Urinary bladder (tissue), 4 donors: ENCODE data around the gene SENP5. TPM values are rescaled to one million over a fixed set of nuclear protein-coding genes. Genes with fewer than 3 reads are reported as not detected.
A peak's percentile ranks its signal among the peaks of the same experiment; 100 is the strongest.

Source experiments
- DNase-seq: peaks from one replicate; pipeline ENCODE4 v3.0.0-alpha.2; 2015; ENCODE audit errors: extremely low spot score
- H3K27ac ChIP-seq: one replicate; pipeline ENCODE4 v1.5.1; 2013; ENCODE audit warnings: low read depth, mild to moderate bottlenecking, moderate library complexity
- H3K36me3 ChIP-seq: one replicate; pipeline ENCODE4 v1.6.1; 2013; ENCODE audit warnings: mild to moderate bottlenecking, moderate library complexity; ENCODE audit not compliant: insufficient read depth
- H3K4me1 ChIP-seq: one replicate; pipeline ENCODE4 v1.6.1; 2013; ENCODE audit warnings: mild to moderate bottlenecking, moderate library complexity; ENCODE audit not compliant: insufficient read depth
- H3K4me3 ChIP-seq: one replicate; pipeline ENCODE4 v1.5.1; 2013; ENCODE audit warnings: low read depth, low read length
- WGBS: extraction: QIAGEN DNeasy Blood & Tissue Kit; methylation state at CpG from one replicate; pipeline ENCODE4 v1.1.7; 2013; 5-methylcytosine and 5-hydroxymethylcytosine counted together
- polyA plus RNA-seq: library from polyadenylated mRNA; stranded (reverse); fragments of 200-250 nt; gene quantifications from one replicate; pipeline ENCODE4 v1.2.3, GENCODE V29; 2013
- total RNA-seq: library from RNA; depleted of rRNA; stranded (reverse); fragments of >200 nt; gene quantifications from one replicate; pipeline ENCODE4 v1.2.3, GENCODE V29; 2014
- donor health status: healthy with polysubstance abuse.
- donor health status: healthy.

The SENP5 gene
- total and polyA plus RNA-seq, 2 donors, result 11.9 to 62.4 TPM

DNA sequence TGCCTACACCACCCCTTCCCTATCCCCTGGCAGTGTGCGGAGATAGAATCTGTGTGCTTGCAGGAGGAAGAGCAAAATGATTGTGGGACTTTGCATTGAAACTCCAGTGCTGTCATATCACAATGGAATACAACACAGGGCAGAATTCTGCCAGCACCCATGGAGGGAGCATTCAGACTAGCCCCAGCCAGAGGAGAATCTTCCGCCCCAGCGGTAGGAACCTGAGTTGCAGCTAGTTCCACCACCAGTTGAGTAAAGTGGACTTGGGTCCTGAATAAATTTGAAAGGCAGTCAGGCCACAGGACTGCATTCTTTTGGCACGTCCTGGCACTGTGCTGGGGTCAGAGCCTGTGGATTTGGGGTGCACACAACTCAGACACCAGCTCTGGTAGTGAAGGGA lies 47.1 kb downstream of the SENP5 start:
- no peak for DNase-seq
- Histone ChIP-seq H3K27ac (no peak overlapping the region), H3K4me1 (no peaks in the 10 kb centered on the region), H3K4me3 (no peak overlapping the region), H3K36me3 (peaks cover 6% of the 10 kb centered on the region)
- 95% methylated on average over 4 of the region's 4 CpGs for WGBS

DNA sequence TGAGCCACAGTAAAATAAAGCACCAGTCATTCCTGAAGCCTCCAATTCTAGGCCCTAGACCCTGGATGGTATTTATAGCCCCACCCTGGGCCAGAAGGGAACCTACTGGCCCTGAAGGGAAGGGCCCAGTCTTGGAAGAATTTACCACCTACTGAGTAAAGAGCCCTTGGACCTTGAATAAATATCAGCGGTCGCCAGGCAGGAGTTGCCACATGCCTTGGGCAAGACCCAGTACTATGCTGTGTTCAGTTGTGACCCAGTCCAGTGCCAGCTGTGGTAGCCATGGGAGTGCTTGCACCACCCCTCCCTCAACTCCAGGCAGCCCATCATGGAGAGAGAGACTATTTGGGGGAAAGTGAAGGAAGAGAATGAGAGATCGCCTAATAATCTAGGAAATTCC lies 47.7 kb downstream of the SENP5 start:
- H3K27ac ChIP-seq, result no peak overlapping the region
- no peak for DNase-seq
- WGBS, result 98% methylated on average over 3 of the region's 3 CpGs
- no peak overlapping the region for H3K4me3 ChIP-seq
- no peaks in the 10 kb centered on the region for H3K4me1 ChIP-seq
- peaks cover 6% of the 10 kb centered on the region for H3K36me3 ChIP-seq

DNA sequence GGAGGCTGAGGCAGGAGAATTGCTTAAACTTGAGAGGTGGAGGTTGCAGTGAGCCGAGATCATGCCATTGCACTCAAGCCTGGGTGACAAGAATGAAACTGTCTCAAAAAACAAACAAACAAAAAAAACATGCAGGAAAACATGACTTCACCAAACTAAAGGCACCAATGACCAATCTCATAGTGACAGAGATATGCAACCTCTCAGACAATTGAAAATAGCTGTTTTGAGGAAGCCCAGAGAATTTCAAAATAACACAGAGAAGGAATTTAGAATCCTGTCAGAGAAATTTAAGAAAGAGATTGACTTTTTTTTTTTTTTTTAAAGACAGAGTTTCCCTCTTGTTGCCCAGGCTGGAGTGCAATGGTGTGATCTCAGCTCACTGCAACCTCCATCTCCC lies 48.5 kb downstream of the SENP5 start:
- Histone ChIP-seq H3K36me3 (peaks cover 6% of the 10 kb centered on the region), H3K4me3 (no peak overlapping the region), H3K27ac (no peak overlapping the region), H3K4me1 (no peaks in the 10 kb centered on the region)
- WGBS, result 100% methylated on average over 1 of the region's 1 CpG
- no peak for DNase-seq

DNA sequence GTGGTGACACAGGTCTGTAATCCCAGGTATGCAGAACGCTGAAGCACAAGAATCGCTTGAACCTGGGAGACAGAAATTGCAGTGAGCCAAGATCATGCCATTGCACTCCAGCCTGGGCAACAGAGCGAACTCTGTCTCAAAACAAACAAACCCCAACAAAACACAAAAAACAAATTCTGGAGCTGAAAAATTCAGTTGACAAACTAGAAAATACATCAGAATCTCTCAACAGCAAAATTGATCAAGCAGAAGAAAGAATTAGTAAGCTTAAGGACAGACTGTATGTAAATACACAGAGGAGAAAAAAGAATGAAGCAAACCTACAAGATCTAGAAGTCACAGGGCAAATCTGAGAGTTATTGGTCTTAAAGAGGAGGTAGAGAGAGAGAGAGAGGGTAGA lies 49.3 kb downstream of the SENP5 start:
- Histone ChIP-seq H3K36me3 (peaks cover 6% of the 10 kb centered on the region), H3K4me3 (no peak overlapping the region), H3K27ac (no peak overlapping the region), H3K4me1 (no peaks in the 10 kb centered on the region)
- WGBS, result 99% methylated on average over 3 of the region's 3 CpGs
- no peak for DNase-seq

DNA sequence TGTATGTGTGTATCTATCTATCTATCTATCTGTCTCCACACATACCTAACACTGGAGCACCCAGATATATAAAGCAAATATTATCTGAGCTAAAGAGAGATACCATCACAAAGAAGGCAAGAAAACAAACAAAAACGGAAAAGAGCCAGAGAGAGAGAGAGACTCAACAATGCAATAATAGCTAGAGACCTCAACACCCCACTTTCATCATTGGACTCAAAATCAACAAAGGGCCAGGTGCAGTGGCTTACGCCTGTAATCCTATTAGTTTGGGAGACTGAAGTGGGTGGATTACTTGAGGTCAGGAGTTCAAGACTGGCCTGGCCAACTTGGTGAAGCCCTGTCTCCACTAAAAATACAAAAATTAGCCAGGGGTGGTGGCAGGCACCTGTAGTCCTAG lies 51.2 kb downstream of the SENP5 start:
- no peak for DNase-seq
- H3K4me1 ChIP-seq, result no peaks in the 10 kb centered on the region
- WGBS, result 85% methylated on average over 2 of the region's 2 CpGs
- H3K36me3 ChIP-seq, result peaks cover 6% of the 10 kb centered on the region
- no peak overlapping the region for H3K27ac ChIP-seq
- no peak overlapping the region for H3K4me3 ChIP-seq

DNA sequence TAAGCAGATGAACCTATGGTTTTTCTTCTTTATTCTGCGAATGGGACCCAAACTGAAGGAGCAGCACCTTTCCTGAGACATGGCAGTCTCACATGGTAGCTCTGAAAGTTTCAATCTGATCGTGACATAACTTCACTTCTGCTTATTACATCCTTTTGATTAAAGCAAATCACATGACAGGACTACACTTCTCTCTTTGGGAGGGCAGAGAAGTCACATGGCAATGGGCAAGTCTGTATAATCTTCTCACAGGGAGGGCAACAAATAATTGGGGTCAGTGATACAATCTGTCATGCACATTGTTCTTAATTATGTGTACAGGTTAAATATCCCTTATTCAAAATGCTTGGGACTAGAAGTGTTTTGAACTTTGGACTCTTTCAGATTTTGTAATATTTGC lies 53.0 kb downstream of the SENP5 start:
- H3K4me1 ChIP-seq, result no peaks in the 10 kb centered on the region
- no peak for DNase-seq
- H3K4me3 ChIP-seq, result no peak overlapping the region
- H3K36me3 ChIP-seq, result peaks cover 2% of the 10 kb centered on the region
- 64% methylated on average over 2 of the region's 2 CpGs for WGBS
- H3K27ac ChIP-seq, result no peak overlapping the region

DNA sequence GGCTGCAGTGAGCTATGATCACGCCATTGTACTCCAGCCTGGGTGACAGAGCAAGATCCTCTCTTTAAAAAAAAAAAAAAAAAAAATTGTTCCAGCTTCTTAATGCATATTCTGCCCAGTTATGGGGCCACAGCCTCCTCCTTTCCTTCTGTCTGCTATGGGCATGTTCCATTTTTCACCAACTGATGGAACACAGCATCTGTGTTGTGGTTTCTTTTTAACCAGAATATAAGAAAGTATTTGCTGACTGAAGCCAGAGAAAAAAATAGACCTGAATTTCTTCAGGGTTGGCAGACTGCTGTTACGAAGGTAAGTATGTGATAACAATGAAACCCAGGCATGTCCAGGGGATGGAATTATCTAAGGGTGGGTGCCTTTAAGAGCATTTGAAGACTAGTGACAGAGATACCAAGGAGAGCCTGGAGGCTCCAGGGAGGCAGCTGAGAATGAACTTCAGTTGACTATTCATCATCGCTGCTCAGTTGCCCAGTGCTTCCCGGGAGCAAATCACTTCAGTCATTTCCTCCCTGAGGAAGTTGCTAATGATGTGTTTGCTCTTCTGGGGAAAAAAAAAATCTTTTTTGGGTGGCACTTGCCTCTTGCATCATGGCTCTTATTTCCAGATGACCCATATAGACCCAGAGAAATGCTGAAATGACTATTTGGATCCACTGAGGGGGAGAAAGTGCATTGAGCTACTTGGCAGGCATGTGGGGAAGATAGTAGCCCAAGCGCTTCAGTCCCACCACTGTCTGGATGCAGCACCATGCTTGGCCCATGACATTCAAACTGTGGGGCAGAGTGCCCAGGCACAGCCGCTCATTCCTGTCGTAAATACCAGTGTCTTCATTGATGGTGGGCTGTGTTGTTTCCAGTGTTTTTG lies 60.1 kb downstream of the SENP5 start:
- no peak for DNase-seq
- no peaks in the 10 kb centered on the region for H3K36me3 ChIP-seq
- 94% methylated on average over 7 of the region's 7 CpGs for WGBS
- H3K27ac ChIP-seq, result no peak overlapping the region
- H3K4me1 ChIP-seq, result no peaks in the 10 kb centered on the region
- no peak overlapping the region for H3K4me3 ChIP-seq

DNA sequence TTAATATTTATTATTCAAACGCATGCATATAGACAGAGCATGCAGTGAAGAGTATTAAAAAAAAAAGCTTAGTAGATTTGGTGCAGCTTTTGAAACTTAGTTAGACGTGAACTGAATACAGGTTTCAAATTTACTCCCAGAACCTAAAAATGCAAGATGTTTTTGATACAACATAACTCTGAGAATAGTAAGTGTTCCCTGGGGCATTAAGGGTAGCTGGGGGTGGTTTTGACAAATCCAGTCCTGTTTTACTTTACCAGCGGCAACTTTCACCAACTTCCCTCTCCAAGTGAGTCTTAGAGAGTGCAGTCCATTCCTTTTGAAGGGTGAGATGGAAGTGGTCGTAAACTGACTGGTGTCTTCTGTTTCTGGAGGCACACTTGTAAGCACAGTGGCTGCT lies 63.4 kb downstream of the SENP5 start:
- Histone ChIP-seq H3K27ac (no peak overlapping the region), H3K4me3 (no peak overlapping the region), H3K36me3 (no peaks in the 10 kb centered on the region), H3K4me1 (no peaks in the 10 kb centered on the region)
- 89% methylated on average over 4 of the region's 4 CpGs for WGBS
- DNase-seq, result no peak

DNA sequence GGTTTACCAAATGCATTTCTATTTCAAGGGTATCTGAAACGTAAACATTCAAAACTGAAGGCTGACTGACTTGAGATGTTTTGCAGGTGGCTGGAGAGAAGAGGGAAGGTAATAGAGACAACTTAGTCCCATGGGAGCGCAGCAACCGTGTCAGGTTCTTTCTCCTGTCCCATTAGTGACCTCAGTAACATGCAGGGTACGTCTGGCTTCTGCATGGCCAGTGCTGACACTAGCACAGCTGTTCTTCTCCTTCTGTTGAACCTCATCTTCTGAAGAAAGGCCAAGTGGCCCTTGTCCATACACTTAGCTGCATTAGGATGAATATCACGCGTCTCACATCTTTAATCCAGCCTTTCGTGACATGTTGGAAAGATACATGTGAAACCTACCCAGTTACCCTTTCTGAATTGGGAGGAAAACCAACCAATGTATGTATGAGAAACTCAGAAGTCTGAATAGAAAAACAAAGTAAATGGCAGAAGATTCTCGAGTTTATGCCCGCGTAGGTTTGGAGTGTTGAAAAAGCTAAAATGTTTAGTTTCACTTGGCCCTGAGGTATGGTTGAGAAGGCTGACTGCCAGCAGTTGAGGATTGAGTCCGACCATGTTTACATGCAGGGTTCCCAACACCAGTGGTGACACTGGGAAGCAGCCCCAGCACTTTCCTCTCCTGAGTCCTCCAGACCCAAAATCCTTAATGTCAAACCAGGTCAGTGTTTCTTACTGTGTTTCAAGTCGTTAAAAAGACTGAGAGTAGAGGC lies 64.3 kb downstream of the SENP5 start:
- no peak overlapping the region for H3K27ac ChIP-seq
- no peaks in the 10 kb centered on the region for H3K36me3 ChIP-seq

DNA sequence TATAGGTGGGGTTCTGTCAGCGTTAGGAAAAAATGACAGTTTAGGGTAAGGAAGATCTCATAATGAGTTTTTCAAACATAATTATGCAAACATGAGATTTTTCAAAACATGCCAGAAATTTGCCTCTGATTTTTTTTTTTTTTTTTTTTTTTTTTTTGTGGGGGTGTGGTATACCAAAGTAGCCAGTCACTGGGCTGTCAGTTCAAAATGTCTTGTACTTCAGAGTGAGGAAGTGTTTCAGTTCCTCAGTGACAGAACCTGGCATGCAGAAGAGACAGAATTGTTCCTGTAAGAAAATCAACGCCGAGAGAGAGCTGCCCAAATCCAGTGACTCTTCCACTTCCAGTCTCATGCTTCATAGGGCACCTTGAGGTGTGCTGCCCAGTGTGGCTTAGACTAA lies 64.9 kb downstream of the SENP5 start:
- 91% methylated on average over 3 of the region's 3 CpGs for WGBS
- H3K36me3 ChIP-seq, result no peaks in the 10 kb centered on the region
- H3K4me1 ChIP-seq, result no peaks in the 10 kb centered on the region
- H3K4me3 ChIP-seq, result no peak overlapping the region
- no peak for DNase-seq
- no peak overlapping the region for H3K27ac ChIP-seq

More for the DNA sequence above, 64.3 kb downstream of the SENP5 start:
- no peaks in the 10 kb centered on the region for H3K4me1 ChIP-seq
- WGBS, result 84% methylated on average over 12 of the region's 12 CpGs
- H3K4me3 ChIP-seq, result no peak overlapping the region
- no peak for DNase-seq

DNA sequence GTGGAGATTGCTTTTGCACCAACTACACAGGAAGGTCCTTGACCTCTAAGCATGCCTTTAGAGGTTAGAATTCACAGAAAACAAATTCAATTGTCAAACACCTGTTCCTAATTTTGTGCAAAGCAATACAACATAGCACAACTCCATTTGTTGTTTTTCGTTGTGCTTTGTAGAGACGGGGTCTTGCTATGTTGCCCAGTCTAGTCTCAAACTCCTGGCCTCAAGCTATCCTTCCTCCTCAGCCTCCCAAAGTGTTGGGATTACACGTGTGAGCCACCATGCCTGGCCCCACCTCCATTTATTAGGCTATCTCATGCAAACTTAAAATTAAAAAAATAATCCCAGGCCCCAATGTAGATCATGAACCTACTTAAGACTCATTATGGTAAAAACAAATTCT lies 68.6 kb downstream of the SENP5 start:
- no peak overlapping the region for H3K27ac ChIP-seq
- H3K4me1 ChIP-seq, result no peaks in the 10 kb centered on the region
- no peak overlapping the region for H3K4me3 ChIP-seq
- no peaks in the 10 kb centered on the region for H3K36me3 ChIP-seq
- 92% methylated on average over 3 of the region's 3 CpGs for WGBS
- no peak for DNase-seq

DNA sequence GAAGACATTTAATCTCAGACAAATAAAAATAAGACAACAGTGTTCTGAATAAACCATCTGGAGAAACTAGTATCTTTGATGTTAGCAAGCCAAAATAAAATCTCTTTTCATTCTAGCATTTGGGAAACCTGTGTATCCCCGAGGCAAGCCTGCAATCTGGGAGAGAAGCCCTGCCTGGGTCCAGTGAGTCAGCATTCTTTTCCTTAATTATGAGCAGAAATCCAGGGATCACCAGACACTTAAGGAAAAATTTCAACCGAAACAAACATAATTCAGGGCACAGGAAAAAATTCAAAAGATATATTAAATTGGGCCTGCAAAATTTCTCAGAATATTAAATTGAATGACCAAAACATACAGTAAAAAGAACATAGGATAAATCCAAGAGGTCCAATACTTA lies 70.4 kb downstream of the SENP5 start:
- WGBS, result 85% methylated on average over 2 of the region's 2 CpGs
- no peak overlapping the region for H3K27ac ChIP-seq
- no peaks in the 10 kb centered on the region for H3K4me1 ChIP-seq
- DNase-seq, result no peak
- H3K4me3 ChIP-seq, result no peak overlapping the region
- H3K36me3 ChIP-seq, result no peaks in the 10 kb centered on the region

DNA sequence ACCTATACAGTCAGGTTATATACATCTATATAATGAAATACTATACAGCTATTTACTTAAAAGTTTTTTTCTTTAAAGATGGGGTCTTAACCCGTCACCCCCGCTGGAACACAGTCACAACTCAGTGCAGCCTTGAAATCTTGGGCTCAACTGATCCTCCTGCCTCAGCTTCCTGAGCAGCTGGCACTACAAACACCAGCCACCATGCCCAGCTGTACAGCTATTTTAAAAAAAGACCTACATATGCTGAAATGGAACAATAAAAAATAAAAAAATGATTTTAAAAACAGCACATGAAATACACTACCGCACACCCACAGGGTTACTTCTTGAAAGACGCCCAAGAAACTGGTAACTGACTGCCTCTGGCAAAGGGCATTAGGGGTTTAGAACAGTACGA lies 70.9 kb downstream of the SENP5 start:
- H3K36me3 ChIP-seq, result no peaks in the 10 kb centered on the region

DNA sequence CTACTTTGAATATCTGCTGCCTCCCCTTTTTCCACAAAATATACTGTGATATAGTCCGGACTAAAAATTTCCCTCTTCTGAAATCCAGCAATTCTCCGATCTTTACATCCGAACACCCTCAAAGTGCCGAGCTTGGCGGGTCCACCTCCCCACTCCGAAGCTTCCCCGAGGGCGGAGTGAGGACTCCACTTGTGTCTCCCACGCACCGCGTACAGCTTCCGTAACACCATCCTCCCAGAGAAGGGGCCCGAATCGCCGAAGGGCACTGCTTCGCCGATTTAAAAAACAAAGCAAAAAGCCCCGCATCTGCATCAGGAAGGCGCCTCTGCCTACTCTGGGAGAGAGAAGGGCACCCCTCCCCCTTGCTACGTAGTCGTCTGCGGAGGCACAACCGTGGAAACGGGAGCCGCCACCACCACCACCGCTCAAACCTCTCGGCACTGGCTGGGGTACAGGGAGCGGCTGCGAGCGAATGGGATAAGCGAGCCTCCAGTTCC lies 74.1 kb downstream of the SENP5 start:
- DNase-seq, result no peak
- Histone ChIP-seq H3K4me3 (peak overlapping the region; percentile 97), H3K36me3 (no peaks in the 10 kb centered on the region), H3K27ac (peak overlapping the region; percentile 92), H3K4me1 (no peaks in the 10 kb centered on the region)
- WGBS, result under 1% methylated on average over 31 of the region's 31 CpGs

More for the DNA sequence above, 70.9 kb downstream of the SENP5 start:
- no peaks in the 10 kb centered on the region for H3K4me1 ChIP-seq
- no peak overlapping the region for H3K4me3 ChIP-seq
- H3K27ac ChIP-seq, result no peak overlapping the region
- no peak for DNase-seq
- WGBS, result 85% methylated on average over 5 of the region's 5 CpGs
